ENCODE measurements around the gene LTC4S. TPM values are rescaled to one million over a fixed set of nuclear protein-coding genes. Genes with fewer than 3 reads are reported as not detected.

LTC4S gene
- total and polyA plus RNA-seq, 3 donors from 2014 or later: 3.7 to 10.3 (median 4.8) TPM

DNA sequence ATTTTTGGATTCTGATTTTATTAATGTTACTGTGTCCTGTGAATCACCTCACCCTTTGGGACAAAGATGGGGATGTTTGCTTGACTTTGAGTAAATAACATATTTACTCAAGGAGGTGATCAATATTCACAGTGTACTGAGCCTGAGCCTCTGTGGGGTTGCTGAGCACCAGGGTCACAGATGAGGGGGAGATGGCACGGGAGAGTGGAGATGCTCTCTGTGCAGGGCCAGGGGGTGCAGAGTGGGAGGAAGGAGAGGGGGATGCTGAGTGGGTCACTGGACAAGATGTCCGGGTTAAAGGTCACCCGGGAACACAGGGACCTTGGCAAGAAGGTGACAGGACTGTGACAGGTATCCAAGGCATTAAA, 30.9 kb downstream of the LTC4S start:
- Histone ChIP-seq H3K4me3 (no peak overlapping the region), H3K4me1 (peaks cover 42% of the 10 kb centered on the region), H3K9me3 (no peaks in the 10 kb centered on the region), H3K27me3 (no peaks in the 10 kb centered on the region), H3K27ac (no peak overlapping the region), H3K36me3 (ENCODE audit: low read depth, missing control alignments) (no peaks in the 10 kb centered on the region)
- TF ChIP-seq POLR2A (IDR thresholded peaks at IDR 0.05): no peak
- TF ChIP-seq, protein P1, sequence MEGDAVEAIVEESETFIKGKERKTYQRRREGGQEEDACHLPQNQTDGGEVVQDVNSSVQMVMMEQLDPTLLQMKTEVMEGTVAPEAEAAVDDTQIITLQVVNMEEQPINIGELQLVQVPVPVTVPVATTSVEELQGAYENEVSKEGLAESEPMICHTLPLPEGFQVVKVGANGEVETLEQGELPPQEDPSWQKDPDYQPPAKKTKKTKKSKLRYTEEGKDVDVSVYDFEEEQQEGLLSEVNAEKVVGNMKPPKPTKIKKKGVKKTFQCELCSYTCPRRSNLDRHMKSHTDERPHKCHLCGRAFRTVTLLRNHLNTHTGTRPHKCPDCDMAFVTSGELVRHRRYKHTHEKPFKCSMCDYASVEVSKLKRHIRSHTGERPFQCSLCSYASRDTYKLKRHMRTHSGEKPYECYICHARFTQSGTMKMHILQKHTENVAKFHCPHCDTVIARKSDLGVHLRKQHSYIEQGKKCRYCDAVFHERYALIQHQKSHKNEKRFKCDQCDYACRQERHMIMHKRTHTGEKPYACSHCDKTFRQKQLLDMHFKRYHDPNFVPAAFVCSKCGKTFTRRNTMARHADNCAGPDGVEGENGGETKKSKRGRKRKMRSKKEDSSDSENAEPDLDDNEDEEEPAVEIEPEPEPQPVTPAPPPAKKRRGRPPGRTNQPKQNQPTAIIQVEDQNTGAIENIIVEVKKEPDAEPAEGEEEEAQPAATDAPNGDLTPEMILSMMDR (IDR thresholded peaks at IDR 0.05): no peak
- DNase-seq: no peak
- 70 to 88% methylated on average over 3 of the region's 3 CpGs for WGBS, 2 donors
- intact Hi-C loops (cut with DNase I; ENCODE audit: low total_unique reads): no loop called here

DNA sequence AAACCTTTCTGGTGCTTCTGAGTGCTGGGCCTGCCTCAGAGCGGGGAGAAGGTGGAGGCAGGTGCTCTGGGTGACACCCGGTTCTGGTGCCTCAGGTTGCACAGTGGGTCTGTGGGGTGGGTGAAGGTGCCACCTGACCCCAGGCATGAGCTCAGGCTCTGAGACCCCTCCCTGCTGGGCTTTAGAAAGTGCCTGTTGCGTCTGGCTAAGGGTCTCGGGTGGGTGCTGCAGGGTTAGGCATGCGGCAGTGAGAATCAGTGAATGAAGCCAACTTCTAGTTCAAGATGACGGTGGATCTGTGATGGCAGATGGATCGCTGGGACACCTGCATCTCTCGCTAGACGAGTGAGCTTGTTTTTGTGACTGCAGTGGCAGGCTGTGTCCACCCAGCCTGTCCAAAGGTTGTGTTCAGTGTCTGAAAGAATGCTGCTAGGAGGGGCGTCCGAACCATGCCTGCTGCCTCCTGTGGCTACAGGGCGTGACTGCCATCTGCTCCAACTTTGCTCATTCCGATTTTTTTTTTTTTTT, 31.9 kb downstream of the LTC4S start:
- Histone ChIP-seq H3K9me3 (no peaks in the 10 kb centered on the region), H3K27ac (no peak overlapping the region), H3K4me3 (no peak overlapping the region), H3K36me3 (ENCODE audit: low read depth, missing control alignments) (no peaks in the 10 kb centered on the region), H3K27me3 (no peaks in the 10 kb centered on the region), H3K4me1 (peaks cover 35% of the 10 kb centered on the region)
- WGBS, 2 donors: 76 to 80% methylated on average over 12 to 13 of the region's 13 CpGs
- intact Hi-C loops (cut with DNase I; ENCODE audit: low total_unique reads): no loop called here
- DNase-seq: no peak
- TF ChIP-seq, protein P1 (IDR thresholded peaks at IDR 0.05): no peak
- no peak for TF ChIP-seq POLR2A (IDR thresholded peaks at IDR 0.05)

DNA sequence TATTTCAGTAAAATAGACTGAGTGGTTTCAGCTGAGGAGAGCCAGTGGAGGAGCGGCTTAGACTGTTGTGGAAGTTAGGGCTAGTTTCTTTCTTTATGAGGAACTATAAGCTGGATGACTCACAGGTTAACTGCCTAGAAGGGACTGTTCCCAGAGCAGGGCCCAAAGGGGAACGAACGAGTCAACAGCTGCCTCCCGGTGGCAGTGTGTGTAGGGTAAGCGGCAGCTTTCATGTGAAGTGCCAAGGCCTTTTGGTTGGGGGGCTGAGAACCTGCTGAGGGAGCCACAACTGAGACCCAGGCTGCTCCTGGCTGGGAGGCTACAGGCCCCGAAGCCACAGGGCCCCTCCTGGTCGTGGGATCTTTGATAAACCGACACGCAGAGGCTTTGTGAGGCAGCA, 33.9 kb downstream of the LTC4S start:
- WGBS, 2 donors: 54 to 59% methylated on average over 9 of the region's 9 CpGs
- intact Hi-C loops (cut with DNase I; ENCODE audit: low total_unique reads): no loop called here
- Histone ChIP-seq H3K36me3 (ENCODE audit: low read depth, missing control alignments) (no peaks in the 10 kb centered on the region), H3K27me3 (no peaks in the 10 kb centered on the region), H3K4me1 (peaks cover 36% of the 10 kb centered on the region), H3K27ac (no peak overlapping the region), H3K4me3 (no peak overlapping the region), H3K9me3 (no peaks in the 10 kb centered on the region)
- TF ChIP-seq POLR2A (IDR thresholded peaks at IDR 0.05): no peak
- TF ChIP-seq, protein P1 (IDR thresholded peaks at IDR 0.05): no peak
- no peak for DNase-seq

DNA sequence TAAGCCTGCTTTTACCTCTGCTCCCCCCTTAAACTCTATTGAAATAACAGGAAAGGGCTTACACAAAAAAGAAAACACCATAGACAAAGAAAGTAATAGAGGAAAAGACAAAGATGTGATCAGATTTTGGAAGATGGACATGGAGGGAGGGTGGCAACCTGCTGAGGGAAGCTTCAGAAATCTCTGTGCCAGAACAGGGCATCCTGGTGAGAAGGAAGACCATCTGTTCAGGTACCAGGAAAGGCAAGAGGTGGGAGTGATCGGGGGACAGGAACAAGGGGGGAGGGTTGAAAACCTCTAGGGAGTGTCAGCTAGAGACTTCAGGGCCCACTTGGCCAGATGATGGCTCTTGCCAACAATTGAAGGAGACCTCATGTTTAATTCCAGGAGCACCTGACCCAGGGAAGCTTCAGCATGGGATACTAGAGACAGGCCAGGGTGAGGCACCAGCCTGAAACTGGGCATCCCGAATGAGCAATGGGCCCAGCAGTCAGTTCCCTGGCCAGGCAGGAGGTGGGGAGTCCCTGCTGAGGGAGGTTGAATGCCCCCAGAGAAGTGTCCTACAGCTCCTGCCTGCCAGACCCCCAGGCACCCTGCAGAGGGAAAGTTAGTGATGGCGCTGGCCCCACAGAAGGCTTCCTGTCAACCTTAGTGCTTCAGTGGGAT, 35.1 kb downstream of the LTC4S start:
- Histone ChIP-seq H3K27me3 (no peaks in the 10 kb centered on the region), H3K4me1 (peaks cover 24% of the 10 kb centered on the region), H3K36me3 (ENCODE audit: low read depth, missing control alignments) (no peaks in the 10 kb centered on the region), H3K27ac (no peak overlapping the region), H3K9me3 (no peaks in the 10 kb centered on the region), H3K4me3 (no peak overlapping the region)
- 91 to 92% methylated on average over 3 of the region's 3 CpGs for WGBS, 2 donors
- no peak for DNase-seq
- TF ChIP-seq, protein P1 (IDR thresholded peaks at IDR 0.05): no peak
- TF ChIP-seq POLR2A (IDR thresholded peaks at IDR 0.05): no peak
- intact Hi-C loops (cut with DNase I; ENCODE audit: low total_unique reads): no loop called here
